HEK293T (cell line): ENCODE results near the gene HMGB1.

Source experiments
- CTCF ChIA-PET: fragments of 350-600 bp; formaldehyde crosslinking; extraction: SDS; loops from one replicate; lab custom pipeline; 2021; ENCODE audit warnings: antibody characterized with exemption, inconsistent platforms; lab: Yijun Ruan, JAX
- POLR2A ChIA-PET: fragments of 350-600 bp; formaldehyde crosslinking; extraction: SDS; loops from one replicate; lab custom pipeline; 2020; ENCODE audit warnings: antibody characterized with exemption, inconsistent platforms; lab: Yijun Ruan, JAX
- DNase-seq: peaks from one replicate; pipeline ENCODE4 v3.0.0; 2012; ENCODE audit warnings: mixed read lengths; ENCODE audit errors: extremely low spot score
- ARNT ChIP-seq: fragments of 450-650 bp; IDR thresholded peaks from 2 replicates; pipeline ENCODE4 v1.6.1; 2017; ENCODE audit warnings: mild to moderate bottlenecking
- BHLHE40 ChIP-seq: fragments of 450-650 bp; IDR thresholded peaks from 2 replicates; pipeline ENCODE4 v1.6.1; 2016; ENCODE audit warnings: mild to moderate bottlenecking, moderate library complexity, borderline replicate concordance
- CTBP1 ChIP-seq: fragments of 450-650 bp; IDR thresholded peaks from 2 replicates; pipeline ENCODE4 v1.6.1; 2016; ENCODE audit warnings: borderline replicate concordance
- ELF4 ChIP-seq: fragments of 450-650 bp; IDR thresholded peaks from 2 replicates; pipeline ENCODE4 v1.6.1; 2017; ENCODE audit warnings: antibody characterized with exemption
- FOXA1 ChIP-seq: fragments of 450-650 bp; IDR thresholded peaks from 2 replicates; pipeline ENCODE4 v1.6.1; 2016; ENCODE audit warnings: mild to moderate bottlenecking
- FOXK2 ChIP-seq: fragments of 450-650 bp; IDR thresholded peaks from 2 replicates; pipeline ENCODE4 v1.6.1; 2016; ENCODE audit warnings: mild to moderate bottlenecking
- FOXM1 ChIP-seq: fragments of 450-650 bp; IDR thresholded peaks from 2 replicates; pipeline ENCODE4 v1.6.1; 2017; ENCODE audit warnings: mild to moderate bottlenecking, borderline replicate concordance
- HDGF ChIP-seq: fragments of 450-650 bp; IDR thresholded peaks from 2 replicates; pipeline ENCODE4 v1.6.1; 2017; ENCODE audit warnings: antibody characterized with exemption, borderline replicate concordance
- L3MBTL2 ChIP-seq: fragments of 450-650 bp; conservative IDR thresholded peaks from 2 replicates; pipeline ENCODE4 v1.6.1; 2016; ENCODE audit warnings: mild to moderate bottlenecking
- LEF1 ChIP-seq: fragments of 450-650 bp; IDR thresholded peaks from 2 replicates; pipeline ENCODE4 v1.6.1; 2017; ENCODE audit warnings: mild to moderate bottlenecking, borderline replicate concordance
- NFRKB ChIP-seq: fragments of 450-650 bp; IDR thresholded peaks from 2 replicates; pipeline ENCODE4 v1.6.1; 2016; ENCODE audit warnings: mild to moderate bottlenecking, moderate library complexity
- SP1 ChIP-seq: fragments of 450-650 bp; IDR thresholded peaks from 2 replicates; pipeline ENCODE4 v1.6.1; 2017
- SUZ12 ChIP-seq: fragments of 450-650 bp; IDR thresholded peaks from 2 replicates; pipeline ENCODE4 v1.6.1; 2016; ENCODE audit warnings: mild to moderate bottlenecking
- TARDBP ChIP-seq: fragments of 450-650 bp; IDR thresholded peaks from 2 replicates; pipeline ENCODE4 v1.6.1; 2016
- ZNF384 ChIP-seq: fragments of 450-650 bp; IDR thresholded peaks from 2 replicates; pipeline ENCODE4 v1.6.1; 2016
- TF ChIP-seq, protein P1 (sequence below): fragments of 450-650 bp; IDR thresholded peaks from 2 replicates; pipeline ENCODE4 v1.6.1; 2016

The HMGB1 gene

DNA sequence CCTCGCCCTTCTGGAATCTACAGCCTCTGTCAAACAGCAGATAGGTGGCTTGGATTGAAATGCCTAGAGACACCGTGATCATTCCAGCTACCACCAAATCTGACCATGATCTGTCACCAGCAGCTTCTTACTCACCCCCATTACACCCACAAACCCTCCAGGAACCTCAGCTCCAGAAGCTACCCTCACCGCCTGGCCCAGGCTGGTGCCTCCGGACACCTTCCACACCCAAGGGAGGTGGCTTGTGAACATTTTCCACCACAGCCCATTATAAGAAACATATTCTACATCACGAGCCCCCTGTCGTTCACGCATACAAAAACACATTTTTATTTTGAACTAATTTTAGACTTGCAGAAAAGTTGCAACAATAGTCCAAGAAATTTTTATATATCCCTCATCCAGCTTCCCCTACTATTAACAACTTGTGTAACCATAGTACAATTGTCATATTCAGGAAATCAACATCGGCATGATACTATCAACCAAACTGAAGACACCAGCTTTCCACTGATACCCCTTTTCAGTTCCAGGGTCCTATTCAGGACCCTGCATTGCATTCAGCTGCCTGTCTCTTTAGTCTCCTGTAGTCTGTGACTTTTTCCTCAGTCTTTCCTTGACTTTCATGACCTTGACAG, 58.8 kb downstream of the HMGB1 start:
- DNase-seq: no peak
- POLR2A ChIA-PET: interaction anchor here (1.4 kb wide), 1 partner anchor 15 kb away, joined by 4 read pairs; the partner anchor contains the start of gene UBE2L5
- TF ChIP-seq ELF4: no peak
- TF ChIP-seq FOXK2: no peak
- no peak for TF ChIP-seq LEF1
- no peak for TF ChIP-seq FOXM1
- no peak for TF ChIP-seq NFRKB
- no peak for TF ChIP-seq ARNT
- TF ChIP-seq ZNF384: no peak
- no peak for TF ChIP-seq HDGF
- TF ChIP-seq FOXA1: no peak
- no peak for TF ChIP-seq CTBP1
- TF ChIP-seq L3MBTL2: no peak
- TF ChIP-seq SP1: no peak
- no peak for TF ChIP-seq BHLHE40
- TF ChIP-seq TARDBP: no peak
- TF ChIP-seq, protein P1, sequence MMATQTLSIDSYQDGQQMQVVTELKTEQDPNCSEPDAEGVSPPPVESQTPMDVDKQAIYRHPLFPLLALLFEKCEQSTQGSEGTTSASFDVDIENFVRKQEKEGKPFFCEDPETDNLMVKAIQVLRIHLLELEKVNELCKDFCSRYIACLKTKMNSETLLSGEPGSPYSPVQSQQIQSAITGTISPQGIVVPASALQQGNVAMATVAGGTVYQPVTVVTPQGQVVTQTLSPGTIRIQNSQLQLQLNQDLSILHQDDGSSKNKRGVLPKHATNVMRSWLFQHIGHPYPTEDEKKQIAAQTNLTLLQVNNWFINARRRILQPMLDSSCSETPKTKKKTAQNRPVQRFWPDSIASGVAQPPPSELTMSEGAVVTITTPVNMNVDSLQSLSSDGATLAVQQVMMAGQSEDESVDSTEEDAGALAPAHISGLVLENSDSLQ: no peak
- TF ChIP-seq SUZ12: no peak
- CTCF ChIA-PET: no interaction called here
